ENCODE results near the gene RTN4RL2.
"Not testable (repeated sequence)": the region's sequence is repeated elsewhere in the genome, so short reads cannot be mapped to it uniquely, and the experiment has no call there.

The RTN4RL2 gene

DNA sequence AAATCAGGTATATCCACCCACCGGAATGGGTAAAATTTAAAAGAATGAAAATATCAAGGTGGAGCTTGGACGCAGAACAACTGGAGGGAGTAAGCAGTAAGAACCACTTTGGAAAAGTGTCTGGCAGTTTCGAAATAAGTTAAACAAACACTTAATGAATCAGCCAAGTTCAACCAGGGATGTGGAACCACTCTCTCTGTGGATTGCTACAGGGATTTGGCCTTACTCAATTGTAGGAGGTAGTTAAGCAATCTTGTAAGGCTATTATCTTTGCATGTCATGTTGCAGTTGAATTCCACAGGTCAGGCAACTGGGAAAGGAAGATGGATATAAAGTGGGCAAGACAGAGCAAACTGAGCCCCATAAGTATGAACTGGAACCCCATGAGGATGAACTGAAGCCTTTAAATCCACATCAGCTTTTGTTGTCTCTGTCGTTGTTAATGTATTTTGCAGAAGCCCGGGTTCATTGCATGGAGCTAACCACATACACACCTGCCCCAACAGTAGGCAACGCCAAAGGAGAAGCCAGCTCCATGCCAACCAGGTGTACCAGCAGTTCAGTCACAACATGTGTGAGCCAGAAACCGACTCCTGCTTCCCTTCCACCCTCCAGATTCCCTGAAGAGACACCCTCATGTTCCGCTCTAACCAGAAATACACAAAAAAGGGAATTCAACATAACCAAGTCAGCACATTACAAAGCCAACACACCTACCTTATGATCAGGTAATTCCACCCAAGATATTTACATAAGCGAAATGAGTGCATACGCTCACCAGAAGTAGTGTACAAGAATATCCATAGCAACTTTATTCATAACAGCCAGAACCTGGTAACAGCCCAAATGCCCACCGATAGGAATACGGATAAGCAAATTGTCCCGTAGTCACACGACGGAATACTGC, 25.4 kb upstream of the RTN4RL2 start:
- no peak for DNase-seq

DNA sequence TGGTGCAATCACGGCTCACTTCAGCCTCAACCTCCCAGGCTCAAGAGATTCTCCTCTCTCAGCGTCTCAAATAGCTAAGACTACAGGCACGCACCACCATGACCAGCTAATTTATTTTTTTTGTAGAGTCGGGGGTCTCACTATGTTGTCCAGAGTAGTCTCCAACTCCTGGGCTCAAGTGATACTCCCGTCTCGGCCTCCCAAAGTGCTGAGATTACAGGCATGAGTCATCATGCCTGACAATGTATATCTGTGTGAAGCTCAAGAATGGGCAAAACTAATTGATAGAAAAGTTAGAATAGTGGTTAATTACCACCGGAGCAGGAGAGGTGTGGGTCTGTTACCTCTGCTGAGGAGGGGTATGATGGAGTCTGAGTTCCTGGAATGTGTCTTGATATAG, 24.3 kb upstream of the RTN4RL2 start:
- DNase-seq: no peak

DNA sequence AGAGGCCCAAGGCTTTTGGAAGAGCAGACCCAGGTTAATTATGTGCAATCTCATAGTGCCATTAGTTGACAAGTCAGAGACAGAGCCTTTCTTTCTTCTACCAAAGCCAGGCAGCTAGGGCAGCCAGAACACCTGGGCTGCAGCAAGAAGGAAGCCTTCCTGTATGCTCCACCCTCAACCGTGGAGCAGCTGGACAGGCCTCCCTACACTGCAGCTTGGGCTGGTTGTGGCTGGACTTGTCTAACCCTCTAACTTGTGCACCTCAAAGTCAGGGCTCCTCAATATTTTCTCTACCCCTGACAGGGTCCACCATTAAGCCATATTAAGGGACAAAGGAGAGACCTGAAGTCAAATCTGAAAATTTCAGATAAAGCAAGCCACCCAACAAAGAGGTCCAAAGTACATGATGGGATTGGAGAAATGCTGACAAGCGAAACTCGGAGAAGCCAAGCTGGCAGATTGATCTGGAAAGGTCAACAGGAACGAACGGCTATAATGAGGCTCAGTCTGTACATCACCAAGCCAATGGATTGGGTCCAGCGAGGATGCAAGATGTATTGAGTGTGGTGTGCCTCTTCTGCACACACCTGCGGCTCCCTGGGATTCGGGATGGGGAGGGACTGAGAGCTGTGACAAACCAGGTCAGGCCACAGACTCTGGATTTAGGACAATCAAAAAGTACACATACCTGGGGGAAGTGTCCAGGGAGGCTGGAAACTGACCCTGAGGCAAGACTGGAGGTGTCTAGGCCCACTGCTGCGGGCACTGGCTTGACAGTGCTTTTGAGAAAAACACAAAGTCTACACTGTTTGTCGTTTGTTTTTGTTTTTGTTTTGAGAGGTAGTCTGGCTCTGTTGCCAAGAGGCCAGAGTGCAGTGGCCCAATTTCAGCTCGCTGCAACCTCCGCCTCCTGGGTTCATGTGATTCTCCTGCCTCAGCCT, 21.7 kb upstream of the RTN4RL2 start:
- no peak for DNase-seq

DNA sequence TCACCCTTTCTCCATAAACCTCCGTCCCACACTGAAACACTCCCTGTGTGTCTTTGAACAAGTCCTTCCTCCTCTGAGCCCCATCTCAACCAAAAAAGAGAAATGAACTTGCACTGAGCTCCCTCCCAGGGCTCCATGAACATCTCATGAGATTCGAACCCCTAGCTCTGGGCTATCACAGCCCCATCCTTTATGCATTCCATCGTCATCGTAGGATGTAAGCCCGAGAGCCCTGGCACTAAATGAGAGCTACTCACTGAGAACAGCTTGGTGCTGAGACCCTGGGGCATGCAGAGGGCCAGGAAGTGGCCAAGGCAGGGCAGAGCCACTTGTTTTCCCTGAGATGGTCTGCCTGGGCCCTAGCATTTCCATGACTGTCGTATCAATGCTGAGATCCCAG, 20.5 kb upstream of the RTN4RL2 start:
- DNase-seq: no peak

- no peak for DNase-seq
Measured at GRCh38 chr11:57440744-57441414, 19.4 kb upstream of the RTN4RL2 start.

DNA sequence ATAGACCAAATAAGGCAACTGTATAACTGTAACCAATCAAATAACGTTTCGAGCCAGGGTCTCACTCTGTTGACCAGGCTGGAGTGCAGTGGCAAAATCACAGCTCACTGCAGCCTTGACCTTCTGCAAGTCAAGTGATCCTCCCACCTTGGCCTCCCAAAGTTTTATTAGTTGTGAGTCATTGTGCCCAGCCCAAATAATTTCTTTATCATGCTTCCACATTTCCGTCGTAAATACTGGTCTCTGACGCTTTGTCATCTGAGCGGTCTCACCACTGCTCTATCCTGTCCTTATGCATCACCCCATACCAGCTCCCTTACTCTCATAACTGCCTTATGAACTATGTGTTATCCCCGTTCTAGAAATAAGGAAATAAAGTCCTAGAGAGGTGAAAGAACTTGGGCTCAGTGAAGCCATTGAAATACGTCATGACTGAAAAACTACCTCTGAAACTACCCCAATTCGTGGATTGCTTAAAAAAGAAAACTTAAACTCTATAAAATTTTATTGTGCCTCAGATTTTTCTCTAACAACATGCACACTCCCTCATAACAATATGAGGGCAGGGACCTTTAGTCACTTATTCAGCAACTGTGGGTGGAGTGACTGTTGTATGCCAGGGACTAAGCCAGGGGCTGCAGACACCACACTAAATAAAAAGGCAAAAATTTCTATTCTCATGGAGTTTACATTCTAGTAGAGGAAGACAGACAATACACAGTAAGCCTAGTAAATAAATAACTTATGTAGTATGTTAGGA, 15.8 kb upstream of the RTN4RL2 start:
- DNase-seq: no peak

- not testable (repeated sequence) for DNase-seq
Measured at GRCh38 chr11:57445122-57445394, 15.3 kb upstream of the RTN4RL2 start.

GRCh38 chr11:57446055-57446454, 14.3 kb upstream of the RTN4RL2 start:
- DNase-seq: no peak

- no peak for DNase-seq
Measured at GRCh38 chr11:57453543-57454177, 6.7 kb upstream of the RTN4RL2 start.

- DNase-seq: peak; percentile 57
Measured at GRCh38 chr11:57456960-57457642, 3.2 kb upstream of the RTN4RL2 start.

GRCh38 chr11:57457643-57458023, 2.7 kb upstream of the RTN4RL2 start:
- no peak for DNase-seq

DNA sequence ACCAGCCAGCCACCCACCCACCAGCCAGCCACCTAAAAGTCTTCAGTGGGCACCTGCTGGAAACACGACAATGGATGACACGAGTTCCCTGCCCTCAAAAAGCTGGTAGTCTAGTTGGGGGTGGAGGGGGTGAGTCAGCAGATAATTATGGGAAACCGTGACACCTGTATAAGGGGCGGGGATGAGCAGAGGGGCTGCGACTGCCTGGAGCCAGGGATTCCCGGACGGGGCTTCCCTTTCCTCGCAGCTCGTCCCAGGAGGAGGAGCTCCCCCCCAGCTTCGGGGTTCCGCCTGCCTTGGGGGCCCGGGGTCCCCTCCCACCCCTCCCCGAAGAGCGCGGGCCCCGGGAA, 2.3 kb upstream of the RTN4RL2 start:
- no peak for DNase-seq

GRCh38 chr11:57458410-57459163, 1.7 kb upstream of the RTN4RL2 start:
- peak; percentile 18 for DNase-seq

DNA sequence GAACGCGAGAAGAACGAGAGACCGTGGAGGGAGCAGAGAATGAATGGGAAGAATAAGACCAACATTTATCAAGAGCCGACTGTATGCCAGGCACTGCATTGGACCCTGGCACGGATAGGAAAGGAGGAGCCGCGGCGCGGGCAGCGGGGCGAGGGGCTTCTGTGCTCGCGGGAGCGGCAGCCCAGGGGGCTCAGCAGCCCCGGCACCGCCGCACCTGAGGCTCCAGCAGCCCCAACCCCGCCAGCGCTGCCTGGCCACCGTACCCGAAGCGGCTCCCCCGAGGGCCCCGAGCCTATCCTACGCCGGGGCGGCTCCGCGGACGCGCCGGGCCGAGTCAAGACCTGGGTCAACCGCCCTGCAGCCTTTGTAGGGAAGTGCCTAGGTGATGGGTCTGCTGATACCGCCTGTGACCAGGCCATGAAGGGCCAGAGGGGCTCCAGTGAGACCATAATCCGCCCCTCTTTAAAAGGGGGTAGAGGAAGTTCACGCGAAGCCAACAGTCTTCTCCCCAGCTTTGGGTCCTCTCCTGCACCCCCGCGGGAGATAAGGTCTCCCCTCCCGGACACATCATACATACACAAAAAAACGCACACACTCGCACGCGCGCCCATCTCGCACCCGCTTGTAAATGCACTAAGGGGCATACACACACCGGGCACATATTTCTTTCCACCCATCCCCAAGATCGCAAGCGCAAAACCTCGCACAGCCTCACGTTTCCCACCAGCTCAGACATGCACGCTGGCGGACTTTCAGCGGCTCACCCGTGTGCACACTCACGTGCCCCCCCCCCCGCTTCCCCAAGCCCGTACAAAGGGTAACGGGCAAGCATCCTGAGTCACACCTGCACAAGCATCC, 935 bp upstream of the RTN4RL2 start:
- no peak for DNase-seq

GRCh38 chr11:57460758-57461749, 726 bp downstream of the RTN4RL2 start:
- DNase-seq: no peak

DNA sequence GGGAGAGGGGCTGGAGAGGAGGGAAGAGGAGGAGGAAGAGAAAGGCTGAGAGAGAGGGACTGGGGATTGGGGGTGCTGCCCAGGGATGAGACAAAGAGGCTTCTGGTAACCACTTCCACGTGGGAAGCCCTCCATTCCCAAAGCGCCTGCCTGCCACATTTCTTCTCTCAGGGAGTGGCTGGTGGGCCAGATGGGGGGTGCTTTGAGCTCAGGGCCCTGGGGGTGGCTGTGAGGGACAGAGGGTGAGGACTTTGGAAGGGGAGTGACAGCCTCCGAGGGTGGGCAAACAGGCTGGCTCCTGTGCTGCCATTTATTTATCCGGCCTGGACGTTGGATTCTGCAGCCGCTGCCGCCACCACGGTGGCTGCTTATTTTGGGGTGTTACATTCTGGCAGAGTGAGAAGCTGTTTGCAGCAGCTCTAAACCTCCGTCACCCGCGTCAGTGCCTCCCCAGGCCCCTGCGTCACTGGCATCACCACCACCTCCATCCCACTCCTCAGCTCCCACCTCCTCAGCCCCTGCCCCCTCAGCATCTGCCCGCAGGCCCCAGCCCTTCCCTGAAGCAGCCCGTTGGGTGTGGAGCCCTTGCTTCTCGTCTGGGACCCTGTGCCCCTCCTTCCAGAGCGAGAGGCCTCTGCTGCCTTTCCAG, 1.6 kb downstream of the RTN4RL2 start:
- no peak for DNase-seq

- no peak for DNase-seq
Measured at GRCh38 chr11:57462597-57462996, 2.3 kb downstream of the RTN4RL2 start.

Data from central memory CD4-positive, alpha-beta T cell (primary cell).